HEK293T (cell line): Measurements from ENCODE around the gene ARAP1.

Experiments used
- ELF4 ChIP-seq: fragments of 450-650 bp; IDR thresholded peaks from 2 replicates; pipeline ENCODE4 v1.6.1; 2017; ENCODE audit warnings: antibody characterized with exemption
- FOXA1 ChIP-seq: fragments of 450-650 bp; IDR thresholded peaks from 2 replicates; pipeline ENCODE4 v1.6.1; 2016; ENCODE audit warnings: mild to moderate bottlenecking
- HDGF ChIP-seq: fragments of 450-650 bp; IDR thresholded peaks from 2 replicates; pipeline ENCODE4 v1.6.1; 2017; ENCODE audit warnings: antibody characterized with exemption, borderline replicate concordance
- NFRKB ChIP-seq: fragments of 450-650 bp; IDR thresholded peaks from 2 replicates; pipeline ENCODE4 v1.6.1; 2016; ENCODE audit warnings: mild to moderate bottlenecking, moderate library complexity
- SP1 ChIP-seq: fragments of 450-650 bp; IDR thresholded peaks from 2 replicates; pipeline ENCODE4 v1.6.1; 2017
- TARDBP ChIP-seq: fragments of 450-650 bp; IDR thresholded peaks from 2 replicates; pipeline ENCODE4 v1.6.1; 2016
- ZNF384 ChIP-seq: fragments of 450-650 bp; IDR thresholded peaks from 2 replicates; pipeline ENCODE4 v1.6.1; 2016

DNA sequence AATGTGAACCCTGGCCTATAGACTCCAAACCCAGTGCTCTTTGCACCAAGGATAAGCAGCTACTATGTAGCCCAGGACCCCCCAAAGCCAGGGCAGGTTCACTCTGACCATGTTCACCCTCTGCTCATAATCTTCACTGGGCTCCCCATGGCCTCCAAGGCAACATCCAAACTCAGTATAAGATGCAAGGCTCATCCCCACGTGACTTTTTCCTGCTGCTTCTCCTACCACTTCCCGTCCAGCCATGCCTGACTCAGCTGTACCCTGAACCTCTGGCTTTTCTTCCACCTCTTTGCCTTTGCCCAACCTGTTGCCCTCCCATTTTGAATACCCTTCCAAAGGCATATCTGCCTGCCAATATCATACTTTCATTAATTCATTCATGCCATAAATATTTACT, 105.7 kb downstream of the ARAP1 start:
- TF ChIP-seq ELF4 = no peak
- no peak for TF ChIP-seq HDGF
- no peak for TF ChIP-seq NFRKB
- no peak for TF ChIP-seq SP1
- TF ChIP-seq TARDBP = no peak
- TF ChIP-seq FOXA1 = no peak
- no peak for TF ChIP-seq ZNF384
